ENCODE measurements around the gene MSMO1. TPM values are rescaled to one million over a fixed set of nuclear protein-coding genes. Genes with fewer than 3 reads are reported as not detected.

Gene MSMO1
- total and polyA plus RNA-seq, 2 of the 8 experiments (the other 6 are each of a cell fraction or from before 2014, with no cell fraction given): 79.8 to 109 TPM

- Histone ChIP-seq H4K8ac (ENCODE audit: extremely low read depth, insufficient read depth, low read length) (no peak overlapping the region), H2AFZ (ENCODE audit: low read length) (no peak overlapping the region), H3K4me2 (ENCODE audit: insufficient read depth in 1 of 2, low read depth in 2 of 2, low read length in 2 of 2) (no peak overlapping the region), H2BK20ac (ENCODE audit: low read length) (no peak overlapping the region), H3K23me2 (ENCODE audit: low read depth, low read length) (no peaks in the 10 kb centered on the region), H2BK15ac (ENCODE audit: low read length) (no peak overlapping the region), H3K14ac (ENCODE audit: insufficient read length) (no peak overlapping the region), H3K4me3 (ENCODE audit: extremely low read depth in 1 of 4, insufficient read depth in 2 of 4, low read depth in 3 of 4, low read length in 4 of 4) (no peak overlapping the region), H3K27ac (ENCODE audit: low read depth, low read length) (no peak overlapping the region), H3K4me1 (replicated peaks in 1 of 4; ENCODE audit: control insufficient read depth in 3 of 4, insufficient read depth in 4 of 4, low read length in 3 of 4) (no peaks in the 10 kb centered on the region), H4K5ac (ENCODE audit: insufficient read length, low read depth, low read length) (no peak overlapping the region), H4K20me1 (replicated peaks in 1 of 2; ENCODE audit: control insufficient read depth in 1 of 2, insufficient read depth in 2 of 2, low read length in 2 of 2) (no peaks in the 10 kb centered on the region), H2BK5ac (ENCODE audit: low read depth, low read length) (no peak overlapping the region), H3K4ac (replicated peaks; ENCODE audit: insufficient read length, low read depth, low read length) (no peak overlapping the region), H3K56ac (replicated peaks; ENCODE audit: insufficient read length, low read depth, low read length) (no peak overlapping the region), H4K91ac (replicated peaks; ENCODE audit: insufficient read length, low read length) (no peak overlapping the region), H2AK5ac (ENCODE audit: low read depth, low read length) (no peak overlapping the region), H3K23ac (ENCODE audit: insufficient read length) (no peak overlapping the region), H3K9me3 (ENCODE audit: insufficient read depth in 2 of 2, low read depth in 1 of 2, low read length in 1 of 2) (no peaks in the 10 kb centered on the region), H2BK12ac (ENCODE audit: low read depth, low read length) (no peak overlapping the region), H3K79me2 (ENCODE audit: control insufficient read depth in 1 of 2, insufficient read depth in 2 of 2, low read length in 2 of 2) (no peaks in the 10 kb centered on the region), H3K9ac (replicated peaks in 1 of 4; ENCODE audit: extremely low read depth in 1 of 4, low read depth in 3 of 4, low read length in 3 of 4) (no peak overlapping the region), H3K36me3 (ENCODE audit: control insufficient read depth in 2 of 4, insufficient read depth in 4 of 4, low read length in 3 of 4) (peaks cover 0 to 7% (median 2%) of the 10 kb centered on the region in 4 experiments; a peak in 2 of 8 replicates), H3K79me1 (ENCODE audit: low read depth, low read length) (no peaks in the 10 kb centered on the region), H3K18ac (ENCODE audit: extremely low read depth, low read length) (no peak overlapping the region), H2BK120ac (replicated peaks; ENCODE audit: low read depth, low read length) (no peak overlapping the region), H3K27me3 (replicated peaks in 1 of 4; ENCODE audit: control insufficient read depth in 3 of 4, extremely low read depth in 1 of 4, insufficient read depth in 3 of 4, low read length in 3 of 4) (peaks cover 0 to 1% (median 0%) of the 10 kb centered on the region in 4 experiments; a peak in 1 of 7 replicates)
- TF ChIP-seq CBX8 (IDR thresholded peaks at IDR 0.05; ENCODE audit: borderline replicate concordance, low read depth, low read length): no peak
- TF ChIP-seq SIRT6 (IDR thresholded peaks at IDR 0.05; ENCODE audit: low read length): no peak
- TF ChIP-seq CHD1 (IDR thresholded peaks at IDR 0.05; ENCODE audit: low read depth, low read length): no peak
- TF ChIP-seq NANOG (IDR thresholded peaks at IDR 0.05; ENCODE audit: insufficient read depth, low read depth, low read length, poor library complexity, severe bottlenecking): no peak
- no peak for TF ChIP-seq ATF2 (IDR thresholded peaks at IDR 0.05; ENCODE audit: low read length)
- no peak for TF ChIP-seq ATF3 (IDR thresholded peaks at IDR 0.05; ENCODE audit: insufficient read depth, low read depth, low read length)
- TF ChIP-seq TAF7 (optimal IDR thresholded peaks at IDR 0.05; ENCODE audit: borderline replicate concordance, low read depth, low read length): no peak
- TF ChIP-seq TBP (IDR thresholded peaks at IDR 0.05; ENCODE audit: low read depth, low read length): no peak
- ChIA-PET POLR2A (ENCODE audit: partially characterized antibody) (no interaction called here), CTCF (ENCODE audit: partially characterized antibody) (interaction anchor here (1.2 kb wide), 1 partner anchor 167 kb away, joined by 4 read pairs; no protein-coding TSS in a partner anchor)
- FAIRE-seq: no peak
- no peak for DNase-seq (ENCODE audit: low read depth in 1 of 2, low spot score in 2 of 2)
- 95% methylated on average over 8 of the region's 8 CpGs; no CpG with 5 or more reads in 1 of the 2 experiments for WGBS, 2 experiments (ENCODE audit: extremely low coverage in 1 of 2, insufficient coverage in 1 of 2, insufficient read length in 1 of 2, insufficient replicate concordance in 2 of 2, low coverage in 1 of 2, low lambda C conversion rate in 2 of 2, missing lambda C conversion rate in 1 of 2)
These were observed 29.8 kb upstream of the MSMO1 start for GRCh38 chr4:165297626-165298025.
